HepG2 (cell line): Measurements from ENCODE around the gene MED10.

ENCODE experiments used
- IKZF1 ChIP-seq: fragments of 450-650 bp; IDR thresholded peaks from 2 replicates; pipeline ENCODE4 v1.7.1; 2016
- MAX ChIP-seq: IDR thresholded peaks from 2 replicates; pipeline ENCODE4 v1.6.1; 2012; ENCODE audit warnings: inconsistent platforms
- ZBTB33 ChIP-seq: sonication (generic); formaldehyde crosslinking; IDR thresholded peaks from 2 replicates; pipeline ENCODE4 v1.4.0; 2020; ENCODE audit warnings: missing genetic modification reagents

DNA sequence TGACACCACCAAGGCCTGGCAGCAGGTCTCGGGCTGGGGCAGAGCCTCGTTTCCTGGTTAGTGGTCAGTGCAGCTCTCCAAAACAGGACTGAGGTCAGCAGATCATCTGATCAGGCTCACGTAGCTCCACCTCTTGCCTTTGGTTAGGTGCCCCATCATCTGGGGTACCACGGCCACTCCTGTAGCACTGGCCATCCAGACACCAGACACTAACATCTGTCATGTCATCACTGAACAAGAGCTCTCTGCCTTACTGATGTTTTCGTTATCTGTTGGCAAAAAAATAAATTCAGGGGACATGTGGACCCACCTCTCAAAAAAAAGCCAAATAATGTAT, 29.9 kb upstream of the MED10 start:
- TF ChIP-seq ZBTB33 (CRISPR knock-in tag): no peak
- no peak for TF ChIP-seq IKZF1
- no peak for TF ChIP-seq MAX
